ENCODE data around the gene EMX1. TPM values are rescaled to one million over a fixed set of nuclear protein-coding genes. Genes with fewer than 3 reads are reported as not detected.

Gene EMX1
- polyA plus RNA-seq, 1 donor from 2014 or later = 0.33 TPM

DNA sequence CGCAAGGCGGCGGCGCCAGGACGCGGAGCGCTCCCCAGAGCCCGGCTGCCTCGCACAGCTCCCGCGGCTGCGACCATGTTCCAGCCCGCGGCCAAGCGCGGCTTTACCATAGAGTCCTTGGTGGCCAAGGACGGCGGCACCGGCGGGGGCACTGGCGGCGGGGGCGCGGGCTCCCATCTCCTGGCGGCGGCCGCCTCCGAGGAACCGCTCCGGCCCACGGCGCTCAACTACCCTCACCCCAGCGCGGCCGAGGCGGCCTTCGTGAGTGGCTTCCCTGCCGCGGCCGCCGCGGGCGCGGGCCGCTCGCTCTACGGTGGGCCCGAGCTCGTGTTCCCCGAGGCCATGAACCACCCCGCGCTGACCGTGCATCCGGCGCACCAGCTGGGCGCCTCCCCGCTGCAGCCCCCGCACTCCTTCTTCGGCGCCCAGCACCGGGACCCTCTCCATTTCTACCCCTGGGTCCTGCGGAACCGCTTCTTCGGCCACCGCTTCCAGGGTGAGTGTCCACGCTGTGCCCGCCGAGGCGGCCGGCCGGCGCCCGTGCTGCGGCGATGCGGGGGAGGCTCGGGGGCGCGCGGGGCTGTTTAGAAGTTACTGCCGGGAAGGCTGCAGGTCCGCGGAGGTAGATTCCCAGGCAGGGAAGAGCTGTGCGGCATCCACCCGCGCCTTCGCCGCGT, 696 bp downstream of the EMX1 start:
- H2AFZ ChIP-seq (ENCODE audit: low read depth, low read length) = no peak overlapping the region

GRCh38 chr2:72919414-72920317, 2.3 kb downstream of the EMX1 start:
- Histone ChIP-seq H2AFZ (ENCODE audit: low read depth, low read length) (no peak overlapping the region), H3K9ac (ENCODE audit: low read length) (peak overlapping the region; percentile 39), H4K20me1 (ENCODE audit: insufficient read depth) (no peaks in the 10 kb centered on the region), H3F3A (ENCODE audit: insufficient read depth, low read length, poor library complexity, severe bottlenecking) (no peaks in the 10 kb centered on the region), H3K27ac (ENCODE audit: low read length) (no peak overlapping the region), H3K27me3 (ENCODE audit: insufficient read depth, low read depth, low read length) (peaks cover 100% of the 10 kb centered on the region), H3K9me3 (ENCODE audit: low read length) (no peaks in the 10 kb centered on the region), H3K4me3 (ENCODE audit: low read length) (peak overlapping the region; percentile 59), H3K9me2 (ENCODE audit: insufficient read depth, low read length) (no peaks in the 10 kb centered on the region), H3K4me2 (ENCODE audit: low read length) (no peak overlapping the region), H3K79me2 (replicated peaks; ENCODE audit: insufficient read depth, low read length) (peaks cover 23% of the 10 kb centered on the region), H3K36me3 (ENCODE audit: insufficient read depth, low read length) (no peaks in the 10 kb centered on the region)
- TF ChIP-seq EZH2 (IDR thresholded peaks at IDR 0.05; ENCODE audit: borderline replicate concordance, insufficient read depth, low read length, poor library complexity, severe bottlenecking) (peak; percentile 81), RAD21 (conservative IDR thresholded peaks at IDR 0.05) (no peak), POLR2AphosphoS5 (IDR thresholded peaks at IDR 0.05) (peak; percentile 56), CTCF (IDR thresholded peaks at IDR 0.05; ENCODE audit: poor library complexity, severe bottlenecking) (no peak), TAF1 (IDR thresholded peaks at IDR 0.05; ENCODE audit: low read depth) (no peak), REST (IDR thresholded peaks at IDR 0.05; ENCODE audit: borderline replicate concordance) (no peak), MXI1 (conservative IDR thresholded peaks at IDR 0.05; ENCODE audit: poor library complexity, severe bottlenecking) (no peak)

More for the DNA sequence above, 696 bp downstream of the EMX1 start:
- Histone ChIP-seq H3K4me3 (ENCODE audit: low read length) (peak overlapping the region; percentile 67), H3K9me2 (ENCODE audit: insufficient read depth, low read length) (no peaks in the 10 kb centered on the region), H3K4me2 (ENCODE audit: low read length) (no peak overlapping the region), H3K9ac (ENCODE audit: low read length) (no peak overlapping the region), H3K27ac (ENCODE audit: low read length) (no peak overlapping the region), H3F3A (ENCODE audit: insufficient read depth, low read length, poor library complexity, severe bottlenecking) (no peaks in the 10 kb centered on the region), H3K27me3 (ENCODE audit: insufficient read depth, low read depth, low read length) (peaks cover 100% of the 10 kb centered on the region), H3K9me3 (ENCODE audit: low read length) (no peaks in the 10 kb centered on the region), H4K20me1 (ENCODE audit: insufficient read depth) (no peaks in the 10 kb centered on the region), H3K36me3 (ENCODE audit: insufficient read depth, low read length) (no peaks in the 10 kb centered on the region), H3K79me2 (replicated peaks; ENCODE audit: insufficient read depth, low read length) (peaks cover 23% of the 10 kb centered on the region)
- peak; percentile 90 for TF ChIP-seq EZH2 (IDR thresholded peaks at IDR 0.05; ENCODE audit: borderline replicate concordance, insufficient read depth, low read length, poor library complexity, severe bottlenecking)
- no peak for TF ChIP-seq POLR2AphosphoS5 (IDR thresholded peaks at IDR 0.05)

Measured in neural cell (in vitro differentiated cells).